ENCODE results near the gene UBE2G2.

The UBE2G2 gene

DNA sequence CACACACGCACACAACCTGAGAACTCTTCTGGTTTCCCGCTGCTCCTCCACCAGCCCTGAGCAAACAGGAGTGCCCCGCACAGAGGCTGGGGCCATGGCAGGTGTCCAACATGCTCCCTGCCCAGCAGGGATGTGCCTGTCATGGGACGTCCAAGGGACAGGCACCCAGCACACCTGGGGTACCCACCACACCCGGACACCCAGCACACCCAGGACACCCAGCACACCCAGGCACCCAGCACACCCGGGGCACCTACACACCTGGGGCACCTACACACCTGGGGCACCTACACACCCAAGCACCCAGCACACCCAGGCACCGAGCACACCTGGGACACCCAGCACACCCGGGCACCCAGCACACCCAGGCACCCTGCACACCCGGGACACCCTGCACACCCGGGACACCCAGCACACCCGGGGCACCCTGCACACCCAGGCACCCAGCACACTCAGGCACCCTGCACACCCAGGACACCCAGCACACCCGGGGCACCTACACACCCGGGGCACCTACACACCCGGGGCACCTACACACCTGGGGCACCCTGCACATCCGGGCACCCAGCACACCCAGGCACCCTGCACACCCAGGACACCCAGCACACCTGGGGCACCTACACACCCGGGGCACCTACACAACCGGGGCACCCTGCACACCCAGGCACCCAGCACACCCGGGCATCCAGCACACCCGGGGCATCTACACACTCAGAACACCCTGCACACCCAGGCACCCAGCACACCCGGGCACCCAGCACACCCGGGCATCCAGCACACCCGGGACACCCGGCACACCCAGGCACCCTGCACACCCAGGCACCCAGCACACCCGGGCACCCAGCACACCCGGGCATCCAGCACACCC lies 37.9 kb downstream of the UBE2G2 start:
- no peaks in the 10 kb centered on the region for H3K9me3 ChIP-seq (ENCODE audit: control insufficient read depth, low read length)
- H3K4me3 ChIP-seq (ENCODE audit: low read depth, low read length), result no peak overlapping the region
- no peak overlapping the region for H3K27ac ChIP-seq
- no peaks in the 10 kb centered on the region for H3K36me3 ChIP-seq (ENCODE audit: control insufficient read depth, insufficient read depth, low read length)
- TF ChIP-seq, protein P1, sequence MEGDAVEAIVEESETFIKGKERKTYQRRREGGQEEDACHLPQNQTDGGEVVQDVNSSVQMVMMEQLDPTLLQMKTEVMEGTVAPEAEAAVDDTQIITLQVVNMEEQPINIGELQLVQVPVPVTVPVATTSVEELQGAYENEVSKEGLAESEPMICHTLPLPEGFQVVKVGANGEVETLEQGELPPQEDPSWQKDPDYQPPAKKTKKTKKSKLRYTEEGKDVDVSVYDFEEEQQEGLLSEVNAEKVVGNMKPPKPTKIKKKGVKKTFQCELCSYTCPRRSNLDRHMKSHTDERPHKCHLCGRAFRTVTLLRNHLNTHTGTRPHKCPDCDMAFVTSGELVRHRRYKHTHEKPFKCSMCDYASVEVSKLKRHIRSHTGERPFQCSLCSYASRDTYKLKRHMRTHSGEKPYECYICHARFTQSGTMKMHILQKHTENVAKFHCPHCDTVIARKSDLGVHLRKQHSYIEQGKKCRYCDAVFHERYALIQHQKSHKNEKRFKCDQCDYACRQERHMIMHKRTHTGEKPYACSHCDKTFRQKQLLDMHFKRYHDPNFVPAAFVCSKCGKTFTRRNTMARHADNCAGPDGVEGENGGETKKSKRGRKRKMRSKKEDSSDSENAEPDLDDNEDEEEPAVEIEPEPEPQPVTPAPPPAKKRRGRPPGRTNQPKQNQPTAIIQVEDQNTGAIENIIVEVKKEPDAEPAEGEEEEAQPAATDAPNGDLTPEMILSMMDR (IDR thresholded peaks at IDR 0.05), result no peak
- no peak overlapping the region for H2AFZ ChIP-seq
- H3K79me2 ChIP-seq, result no peaks in the 10 kb centered on the region
- no peak overlapping the region for H3K4me2 ChIP-seq (ENCODE audit: low read length)
- H3K9ac ChIP-seq, result no peak overlapping the region
- no peaks in the 10 kb centered on the region for H3K27me3 ChIP-seq (ENCODE audit: control insufficient read depth, insufficient read depth, low read length)
- no peaks in the 10 kb centered on the region for H3K4me1 ChIP-seq

DNA sequence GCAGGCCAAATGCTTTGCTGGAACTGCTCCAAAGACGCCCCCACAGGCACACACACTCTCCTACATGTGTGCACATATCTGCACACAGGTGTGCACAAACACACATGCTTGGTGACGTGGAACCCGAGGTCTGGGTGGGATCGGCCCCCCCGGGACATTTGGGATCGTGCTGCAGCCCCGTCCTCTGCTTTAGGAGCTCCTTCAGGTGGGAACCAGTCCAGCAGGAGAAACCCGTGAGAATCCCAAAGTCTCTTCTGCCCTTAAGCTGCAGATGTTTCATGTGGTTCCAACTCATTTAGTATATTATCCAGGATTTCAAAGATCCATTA lies 38.6 kb downstream of the UBE2G2 start:
- Histone ChIP-seq H3K79me2 (no peaks in the 10 kb centered on the region), H3K4me1 (no peaks in the 10 kb centered on the region), H3K4me2 (ENCODE audit: low read length) (no peak overlapping the region), H3K27ac (no peak overlapping the region), H2AFZ (no peak overlapping the region), H3K9me3 (ENCODE audit: control insufficient read depth, low read length) (no peaks in the 10 kb centered on the region), H3K36me3 (ENCODE audit: control insufficient read depth, insufficient read depth, low read length) (no peaks in the 10 kb centered on the region), H3K4me3 (ENCODE audit: low read depth, low read length) (no peak overlapping the region), H3K9ac (no peak overlapping the region), H3K27me3 (ENCODE audit: control insufficient read depth, insufficient read depth, low read length) (no peaks in the 10 kb centered on the region)
- TF ChIP-seq, protein P1 (IDR thresholded peaks at IDR 0.05), result no peak

DNA sequence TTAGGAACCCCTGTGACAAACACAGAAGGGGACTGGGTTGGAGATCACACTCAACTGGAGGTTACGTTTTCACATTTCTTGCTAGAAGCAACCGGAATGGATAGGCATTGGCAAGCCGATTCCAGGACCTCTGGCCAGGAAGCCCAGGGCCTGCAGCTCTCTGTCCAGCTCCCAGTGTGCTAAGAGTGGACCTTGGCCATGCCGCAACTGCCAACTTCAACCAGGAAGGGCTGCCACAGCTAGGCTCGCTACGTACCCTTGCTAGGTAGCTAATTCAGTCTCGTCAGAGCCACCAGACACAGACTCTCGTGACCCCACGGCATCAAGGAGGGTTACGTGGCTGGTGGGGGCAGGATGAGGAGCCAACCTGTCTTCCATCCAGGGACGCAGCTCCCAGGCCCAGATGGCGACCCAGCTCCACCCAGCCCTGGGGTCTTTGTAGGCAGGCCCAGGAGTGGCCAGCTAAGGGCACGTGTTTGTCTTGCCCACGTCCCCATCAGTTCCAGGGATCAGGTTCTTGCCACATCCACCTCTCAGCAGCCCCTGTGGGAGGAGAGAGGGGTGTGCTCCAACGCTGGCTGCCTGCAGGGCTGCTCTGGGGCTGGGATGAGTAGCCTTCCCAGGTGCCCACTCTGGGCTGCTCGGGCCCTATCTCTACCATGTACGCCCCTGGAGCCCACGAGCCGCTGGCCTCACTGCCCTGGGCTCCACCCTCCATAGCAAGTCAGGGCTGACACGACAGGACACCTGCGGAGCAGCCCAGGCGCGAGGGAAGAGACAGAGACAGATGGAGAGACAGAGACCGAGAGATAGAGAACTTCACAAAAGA lies 39.2 kb downstream of the UBE2G2 start:
- Histone ChIP-seq H3K4me3 (ENCODE audit: low read depth, low read length) (no peak overlapping the region), H3K9me3 (ENCODE audit: control insufficient read depth, low read length) (no peaks in the 10 kb centered on the region), H3K9ac (no peak overlapping the region), H3K4me1 (no peaks in the 10 kb centered on the region), H3K27ac (no peak overlapping the region), H2AFZ (no peak overlapping the region), H3K36me3 (ENCODE audit: control insufficient read depth, insufficient read depth, low read length) (no peaks in the 10 kb centered on the region), H3K79me2 (no peaks in the 10 kb centered on the region), H3K27me3 (ENCODE audit: control insufficient read depth, insufficient read depth, low read length) (no peaks in the 10 kb centered on the region), H3K4me2 (ENCODE audit: low read length) (no peak overlapping the region)
- TF ChIP-seq, protein P1 (IDR thresholded peaks at IDR 0.05), result no peak

DNA sequence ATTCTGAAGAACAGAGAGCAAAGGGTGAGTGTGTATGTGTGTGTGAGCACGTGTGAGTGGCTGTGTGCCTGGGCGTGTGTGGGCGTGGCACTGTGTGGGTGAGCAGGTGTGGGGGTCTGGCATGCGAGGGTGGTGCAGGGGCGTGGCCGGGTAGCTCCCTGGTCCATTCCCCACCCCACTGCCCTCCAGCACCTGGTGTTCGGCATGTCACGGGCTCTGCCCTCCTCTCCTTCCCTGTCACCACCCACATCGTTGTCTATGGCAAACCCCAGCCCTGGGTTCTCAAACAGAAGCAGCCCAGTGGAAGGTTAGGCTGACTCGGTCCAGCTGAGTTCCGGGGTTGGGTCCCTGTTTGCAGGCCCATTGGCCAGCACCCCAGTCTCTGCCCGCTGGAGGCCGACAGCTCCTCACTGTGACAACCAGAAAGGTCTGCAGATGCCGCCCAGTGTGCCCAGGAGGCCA lies 39.8 kb downstream of the UBE2G2 start:
- Histone ChIP-seq H3K9ac (no peak overlapping the region), H3K4me3 (ENCODE audit: low read depth, low read length) (no peak overlapping the region)

More for the DNA sequence above, 39.8 kb downstream of the UBE2G2 start:
- Histone ChIP-seq H3K4me1 (no peaks in the 10 kb centered on the region), H3K36me3 (ENCODE audit: control insufficient read depth, insufficient read depth, low read length) (no peaks in the 10 kb centered on the region), H3K79me2 (no peaks in the 10 kb centered on the region), H3K27ac (no peak overlapping the region), H3K4me2 (ENCODE audit: low read length) (no peak overlapping the region), H3K9me3 (ENCODE audit: control insufficient read depth, low read length) (no peaks in the 10 kb centered on the region), H2AFZ (no peak overlapping the region), H3K27me3 (ENCODE audit: control insufficient read depth, insufficient read depth, low read length) (no peaks in the 10 kb centered on the region)
- TF ChIP-seq, protein P1 (IDR thresholded peaks at IDR 0.05), result no peak
